Cardiac septum (tissue), 1 donor: ENCODE measurements around the gene PPTC7. TPM values are rescaled to one million over a fixed set of nuclear protein-coding genes. Genes with fewer than 3 reads are reported as not detected.
"Not testable (repeated sequence)": the region's sequence is repeated elsewhere in the genome, so short reads cannot be mapped to it uniquely, and the experiment has no call there.

Experiments used
- DNase-seq: peaks from one replicate; pipeline ENCODE4 v3.0.0-alpha.2; 2020; ENCODE audit warnings: low spot score
- intact Hi-C: fragments of 100-400 bp; cut with DNase I; formaldehyde crosslinking; loops from one replicate; pipeline ENCODE4 v1.14.0; 2022
- total RNA-seq: library from RNA; stranded (reverse); fragmentation: NEBNext Ultra II Directional; extraction: Animal tissue kit (Norgen Biotek cat#: 25700); gene quantifications from one replicate; pipeline ENCODE4 v1.2.1, GENCODE V29; 2021
- donor health status: DM: no; HTN: no; CAD: no.

Gene PPTC7
- total RNA-seq, 1 donor from 2014 or later = 55.0 TPM

DNA sequence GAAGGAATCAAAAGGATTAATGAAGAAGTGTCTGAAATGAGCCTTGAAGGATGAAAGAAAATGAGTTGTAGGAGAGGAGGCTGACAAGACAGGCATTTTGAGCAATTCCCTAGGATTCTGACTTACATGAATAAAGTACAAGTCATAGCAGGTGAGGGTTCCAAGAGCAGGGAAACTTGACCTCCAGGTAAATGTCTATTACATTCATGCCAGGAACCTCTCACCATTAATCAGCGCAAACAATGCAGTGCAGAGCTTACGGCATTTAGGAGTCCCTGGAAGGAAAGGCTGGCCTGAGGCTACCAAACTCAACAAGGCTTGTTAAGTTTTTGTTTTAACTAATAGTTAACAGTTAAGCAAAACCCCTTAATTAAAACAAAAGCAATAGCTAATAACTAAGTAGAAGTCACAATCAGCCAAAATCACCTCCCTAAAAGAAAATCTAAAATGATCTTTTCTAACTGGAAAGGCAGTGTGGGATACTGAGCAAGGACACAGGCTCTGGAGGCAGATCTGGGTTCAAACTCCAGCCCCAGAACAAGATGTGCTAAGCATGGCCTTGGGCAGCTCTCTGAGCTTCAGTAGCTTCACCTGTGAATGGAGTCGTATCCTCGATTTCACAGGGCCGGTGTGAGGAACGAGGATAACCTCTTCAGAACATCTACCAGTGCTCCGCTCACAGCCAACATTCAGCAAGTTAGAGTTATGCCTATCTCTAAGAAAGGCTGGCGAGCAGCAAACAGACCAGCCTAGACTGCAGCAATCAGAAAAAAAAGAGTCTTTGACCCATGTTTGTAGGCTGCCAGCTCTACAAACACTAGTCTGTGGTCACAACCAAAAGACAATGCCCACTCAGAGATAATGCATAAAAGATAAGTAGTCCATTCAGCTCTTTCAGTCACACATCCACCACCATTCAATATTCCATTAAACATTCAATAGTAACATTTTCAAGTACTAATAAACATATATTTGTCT is 16.9 kb downstream of the PPTC7 start:
- intact Hi-C loops = no loop called here
- no peak for DNase-seq

DNA sequence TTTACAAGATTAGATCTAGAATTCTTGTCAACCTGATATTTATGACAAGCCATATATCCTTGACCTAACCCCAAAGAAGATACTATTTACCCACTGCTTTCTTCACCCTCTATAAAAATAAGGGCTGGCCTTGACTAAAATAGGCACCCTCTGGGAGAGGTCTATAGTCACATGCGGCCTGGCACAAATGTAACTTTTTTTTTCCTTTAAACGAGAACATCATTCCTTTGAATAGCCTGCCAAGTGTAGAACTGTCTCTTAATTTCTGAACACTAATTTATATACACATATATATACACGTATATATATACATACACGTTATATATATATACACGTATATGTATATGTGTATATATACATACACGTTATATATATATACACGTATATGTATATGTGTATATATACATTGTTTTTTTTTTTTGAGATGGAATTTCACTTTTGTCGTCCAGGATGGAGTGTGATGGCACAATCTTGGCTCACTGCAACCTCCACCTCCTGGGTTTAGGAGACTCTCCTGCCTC is 18.6 kb downstream of the PPTC7 start:
- intact Hi-C loops = no loop called here
- no peak for DNase-seq

DNA sequence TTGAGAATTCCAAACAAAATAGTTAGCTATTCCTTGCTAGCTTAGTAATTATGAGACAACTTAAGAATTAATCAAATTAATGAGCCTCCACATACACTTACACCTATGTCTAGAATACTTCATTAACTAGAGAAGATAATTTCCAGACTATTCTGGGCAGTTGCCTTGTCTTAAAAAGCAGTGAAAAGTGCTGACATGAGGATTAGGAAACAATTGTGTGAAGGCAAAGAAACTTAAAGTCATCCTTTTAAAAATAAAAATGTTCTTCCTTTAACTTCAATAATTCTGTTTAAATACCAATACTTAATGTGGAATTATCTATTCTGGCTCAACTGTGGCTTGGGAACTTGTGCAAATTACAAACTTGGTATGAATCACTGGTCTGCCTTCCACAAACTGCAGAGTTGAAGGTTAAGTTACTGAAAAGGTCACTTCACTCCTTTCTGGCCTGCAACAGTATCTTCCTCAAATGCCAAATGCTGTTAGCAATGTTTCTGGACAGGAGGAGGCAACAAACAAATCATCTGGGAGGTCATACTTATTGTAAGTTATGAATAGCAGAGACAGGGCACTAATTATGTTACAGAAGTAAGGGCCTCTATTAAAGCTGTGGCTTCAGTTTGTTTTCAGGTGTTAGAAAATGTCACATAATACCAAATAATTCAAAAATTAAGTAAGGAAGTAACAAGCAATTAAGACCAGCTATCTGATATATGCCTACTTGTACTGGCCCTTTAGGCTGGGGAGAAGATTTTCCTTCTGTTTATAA is 19.2 kb downstream of the PPTC7 start:
- intact Hi-C loops = no loop called here
- no peak for DNase-seq

DNA sequence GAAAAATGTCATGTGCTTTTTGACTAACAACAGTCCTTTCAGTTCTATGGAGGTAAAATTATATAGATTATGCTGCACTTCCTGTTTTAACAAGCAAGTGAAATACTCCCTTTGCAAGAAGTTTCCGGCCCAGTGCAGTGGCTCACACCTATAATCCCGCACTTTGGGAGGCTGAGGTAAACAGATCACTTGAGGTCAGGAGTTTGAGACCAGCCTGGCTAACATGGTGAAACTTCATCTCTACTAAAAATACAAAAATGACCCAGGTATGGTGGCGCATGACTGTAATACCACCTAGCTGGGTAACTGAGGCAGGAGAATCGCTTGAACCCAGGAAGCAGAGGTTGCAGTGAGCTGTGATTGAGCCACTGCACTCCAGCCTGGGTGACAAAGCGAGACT is 20.7 kb downstream of the PPTC7 start:
- DNase-seq, intact Hi-C loops: not testable (repeated sequence)

DNA sequence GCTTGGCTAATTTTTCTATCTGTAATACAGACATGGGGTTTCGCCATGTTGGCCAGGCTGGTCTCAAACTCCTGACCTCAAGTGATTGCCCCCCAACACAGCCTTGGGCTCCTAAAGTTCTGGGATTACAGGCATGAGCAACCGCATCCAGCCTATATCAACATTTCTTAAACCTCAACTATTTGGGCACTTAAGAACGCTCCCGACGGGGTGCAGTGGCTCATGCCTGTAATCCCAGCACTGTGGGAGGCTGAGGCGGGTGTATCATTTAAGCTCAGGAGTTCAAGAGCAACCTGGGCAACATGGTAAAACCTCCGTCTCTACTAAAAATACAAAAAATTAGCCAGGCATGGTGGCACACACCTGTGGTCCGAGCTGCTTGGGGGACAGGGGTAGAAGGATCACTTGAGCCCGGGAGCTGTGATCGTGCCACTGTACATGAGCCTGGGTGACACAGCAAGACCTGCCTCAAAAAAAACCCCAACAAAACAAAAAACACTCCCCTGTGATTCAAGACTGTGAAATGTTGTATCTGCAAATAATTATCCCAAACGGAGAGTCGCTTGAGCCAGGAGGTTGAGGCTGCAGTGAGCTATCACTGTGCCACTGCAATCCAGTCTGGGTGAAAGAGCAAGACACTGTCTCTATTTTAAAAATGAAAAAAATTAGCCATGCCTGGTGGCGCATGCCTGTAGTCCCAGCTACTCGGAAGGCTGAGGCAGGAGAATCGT is 21.5 kb downstream of the PPTC7 start:
- DNase-seq = no peak
- intact Hi-C loops = no loop called here

DNA sequence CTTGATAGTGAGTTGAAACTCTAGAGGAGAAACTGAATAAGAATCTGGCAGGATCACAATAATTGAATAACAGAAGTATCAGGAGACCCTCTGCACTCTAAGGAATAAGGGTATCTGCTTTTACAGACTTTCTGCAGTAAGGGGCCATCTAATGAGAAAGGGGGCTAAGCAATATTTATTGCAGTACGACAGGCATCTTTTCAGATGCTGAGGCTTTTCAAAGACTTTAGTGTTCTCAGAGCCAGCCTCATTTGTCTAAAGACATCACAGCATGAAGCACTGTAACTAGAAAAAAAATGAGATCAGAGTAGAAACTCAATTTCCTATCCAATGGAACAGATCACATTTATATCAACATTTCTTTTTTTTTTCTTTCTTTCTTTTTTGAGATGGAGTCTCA is 22.2 kb downstream of the PPTC7 start:
- intact Hi-C loops = no loop called here

DNA sequence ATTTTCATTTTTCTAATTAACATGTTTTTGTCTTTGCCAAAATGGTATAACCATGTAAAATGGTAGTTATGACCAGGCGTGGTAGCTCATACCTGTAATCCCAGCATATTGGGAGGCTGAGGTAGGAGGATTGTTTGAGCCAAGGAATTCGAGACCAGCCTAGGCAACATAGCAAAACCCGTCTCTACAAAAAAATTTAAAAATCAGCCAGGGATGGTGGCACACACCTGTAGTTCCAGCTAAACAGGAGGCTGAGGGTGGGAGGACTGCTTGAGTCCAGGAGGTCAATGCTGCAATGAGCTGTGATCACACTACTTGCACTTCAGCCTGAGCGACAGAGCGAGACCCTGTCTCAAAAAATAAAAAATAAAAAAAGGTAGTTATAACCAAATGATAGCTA is 23.1 kb downstream of the PPTC7 start:
- DNase-seq = no peak
- intact Hi-C loops = no loop called here

More for the DNA sequence above, 22.2 kb downstream of the PPTC7 start:
- DNase-seq = no peak

DNA sequence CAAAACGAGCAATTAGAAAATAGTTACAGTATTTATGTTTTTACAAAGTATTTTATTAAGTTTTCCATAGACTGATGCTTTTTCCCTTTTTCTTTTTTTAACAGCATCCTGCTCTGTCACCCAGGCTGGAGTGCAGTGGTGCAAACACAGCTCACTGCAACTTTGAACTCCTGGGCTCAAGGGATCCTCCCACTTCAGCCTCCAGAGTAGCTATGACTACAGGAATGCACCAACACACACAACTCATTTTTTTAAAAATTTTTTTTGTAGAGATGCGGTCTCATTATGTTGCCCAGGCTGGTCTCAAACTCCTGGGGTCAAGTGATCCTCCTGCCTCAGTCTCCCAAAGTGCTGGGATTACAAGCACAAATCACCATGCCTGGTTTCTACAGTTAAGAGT is 24.2 kb downstream of the PPTC7 start:
- DNase-seq, intact Hi-C loops: not testable (repeated sequence)

DNA sequence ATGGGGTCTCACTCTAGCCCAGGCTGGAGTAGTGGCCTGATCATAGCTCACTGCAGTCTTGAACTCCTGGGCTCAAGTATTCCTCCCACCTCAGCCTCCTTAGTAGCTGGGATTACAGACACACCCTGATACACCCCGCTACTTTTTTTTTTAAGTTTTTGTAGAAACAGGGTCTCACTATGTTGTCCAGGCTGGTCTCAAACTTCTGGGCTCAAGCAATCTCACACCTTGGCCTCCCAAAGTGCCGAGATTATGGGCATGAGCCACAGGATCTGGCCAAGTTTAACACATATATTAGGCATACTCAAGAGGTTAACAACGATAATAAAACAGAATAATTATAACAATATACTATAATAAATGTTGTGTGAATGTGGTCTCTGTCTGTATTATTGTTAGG is 25.8 kb downstream of the PPTC7 start:
- intact Hi-C loops = no loop called here
- no peak for DNase-seq

DNA sequence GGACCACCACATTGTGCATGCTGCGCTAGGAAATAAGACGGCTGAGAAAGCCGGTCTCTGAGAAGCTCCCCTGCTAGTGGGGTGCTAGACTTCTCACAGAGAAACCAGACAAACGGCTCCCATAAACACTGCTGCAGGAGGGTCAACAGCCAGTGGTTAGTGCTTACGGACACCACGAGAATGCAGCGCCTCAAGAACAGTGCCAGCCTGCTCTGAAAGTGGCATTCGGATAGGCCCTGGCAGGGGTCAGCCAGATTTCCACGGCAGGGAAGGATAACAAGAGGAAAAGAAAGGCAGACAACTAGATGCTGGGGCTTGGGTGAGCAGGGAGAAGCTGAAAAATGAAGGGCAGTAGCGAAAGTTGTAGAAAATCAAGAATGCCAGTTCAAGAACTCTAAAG is 26.4 kb downstream of the PPTC7 start:
- DNase-seq = no peak
- intact Hi-C loops = no loop called here

DNA sequence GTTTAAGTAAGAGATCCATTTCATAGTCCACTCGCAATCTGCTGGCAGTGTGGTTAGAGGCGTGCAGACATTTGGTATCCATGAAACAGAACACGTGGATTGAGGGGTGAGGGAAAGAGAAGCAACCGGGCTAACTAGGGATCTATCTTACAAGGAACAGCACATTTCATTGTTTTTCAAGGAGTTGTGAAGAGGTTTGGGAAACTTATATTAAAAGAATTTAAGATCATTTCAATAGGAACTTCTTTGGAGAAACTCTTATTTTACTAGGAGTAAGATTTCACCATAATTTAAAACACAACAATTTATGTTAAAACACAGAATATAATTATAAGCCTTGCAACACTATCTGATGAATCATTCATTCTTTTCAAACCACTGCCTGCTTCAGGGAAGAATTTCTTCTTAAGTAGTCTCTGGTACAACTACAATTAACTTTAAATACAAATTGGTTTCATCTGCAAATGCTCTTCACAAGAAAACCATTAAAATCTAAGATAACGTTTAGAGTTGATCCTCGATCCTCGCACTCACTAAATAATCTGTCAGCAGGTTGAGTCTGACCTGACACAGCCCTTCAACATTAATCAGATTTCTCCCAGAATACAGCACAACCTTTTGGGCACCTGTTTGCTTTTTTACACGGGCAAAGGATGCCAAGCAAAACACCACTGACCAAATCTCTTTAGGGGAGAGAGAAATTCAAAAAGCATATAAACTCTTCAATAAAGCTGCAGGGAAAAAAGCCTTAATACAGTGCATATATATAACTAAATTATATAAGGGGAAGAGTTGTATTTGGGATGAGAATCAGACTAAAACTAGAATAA is 27.3 kb downstream of the PPTC7 start:
- intact Hi-C loops = no loop called here
- no peak for DNase-seq

DNA sequence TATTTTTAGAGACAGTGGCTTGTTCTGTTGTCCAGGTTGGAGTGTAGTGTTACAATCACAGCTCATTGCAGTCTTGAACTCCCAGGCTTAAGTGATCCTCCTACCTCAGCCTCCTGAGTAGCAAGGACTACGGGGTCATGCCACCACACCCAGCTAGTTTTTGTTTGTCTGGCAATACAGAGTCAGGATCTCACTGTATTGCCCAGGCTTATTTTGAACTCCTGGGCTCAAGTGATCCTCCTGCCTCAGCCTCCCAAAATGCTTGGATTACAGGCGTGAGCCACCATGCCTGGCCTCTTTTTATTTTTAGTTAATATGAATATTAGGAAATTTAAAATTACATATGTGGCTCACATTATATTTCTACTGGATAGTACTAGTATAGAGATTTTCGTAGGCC is 28.9 kb downstream of the PPTC7 start:
- intact Hi-C loops = loop anchor here (5.0 kb wide), 1 partner anchor 48 kb away; no protein-coding TSS in a partner anchor
- no peak for DNase-seq

DNA sequence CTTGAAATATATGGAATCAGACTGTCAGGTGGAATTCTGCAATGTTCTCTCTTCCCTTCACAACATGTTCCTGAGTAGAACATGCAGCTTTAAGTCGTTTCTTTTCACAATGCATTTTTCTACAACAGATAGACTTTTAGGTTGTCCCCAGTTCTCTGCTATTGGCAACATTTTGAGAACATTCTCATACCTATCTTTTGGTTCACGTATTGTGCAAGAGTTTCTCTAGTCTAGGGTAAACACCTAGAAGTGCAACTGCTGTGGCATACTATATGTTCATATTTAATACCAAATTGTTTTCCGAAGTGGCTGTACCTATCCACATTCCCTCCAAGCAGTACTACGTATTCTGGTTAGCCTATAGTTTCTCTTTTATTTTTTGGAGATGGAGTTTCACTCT is 32.1 kb downstream of the PPTC7 start:
- intact Hi-C loops = loop anchor here (5.0 kb wide), 1 partner anchor 51 kb away; no protein-coding TSS in a partner anchor
- DNase-seq = no peak

DNA sequence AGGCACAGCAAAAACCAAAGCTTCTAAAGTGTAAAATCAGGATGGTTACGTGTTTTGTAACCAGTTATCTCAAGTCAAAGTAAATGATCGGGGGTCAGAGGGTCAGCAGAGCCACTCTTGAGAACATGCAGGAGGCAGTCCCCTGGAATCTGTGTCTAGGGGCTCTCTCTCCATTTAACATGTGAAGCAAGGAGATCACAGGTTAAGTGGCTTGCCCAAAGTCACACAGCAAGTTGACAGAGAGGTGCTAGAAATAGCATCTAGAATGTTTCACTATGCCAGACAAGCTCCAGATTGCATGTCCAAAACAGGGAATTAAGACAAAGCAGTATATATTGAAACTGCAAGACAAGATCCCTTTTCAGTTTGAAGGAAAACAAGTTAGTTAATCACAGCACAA is 33.4 kb downstream of the PPTC7 start:
- intact Hi-C loops = loop anchor here (5.0 kb wide), 1 partner anchor 53 kb away; no protein-coding TSS in a partner anchor
- DNase-seq = no peak

DNA sequence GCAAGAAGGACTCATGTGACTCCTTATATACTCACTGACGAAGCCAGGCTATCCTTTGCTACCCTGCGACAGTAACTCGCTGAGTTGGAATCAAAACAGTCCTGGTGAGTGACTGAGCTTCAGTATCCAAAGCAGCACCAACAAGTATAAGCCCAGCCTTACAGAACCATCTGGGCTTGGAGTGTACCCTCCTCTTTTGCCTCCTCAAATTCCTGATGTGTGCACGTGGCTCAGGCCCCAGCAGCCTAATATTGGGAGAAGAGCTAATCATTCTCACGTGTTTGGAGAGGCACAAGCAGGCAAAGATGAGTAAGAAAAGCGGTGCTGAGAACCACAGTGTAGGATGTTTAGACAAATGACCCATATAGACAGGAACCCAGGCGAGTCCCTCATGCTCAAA is 34.4 kb downstream of the PPTC7 start:
- intact Hi-C loops = no loop called here
- DNase-seq = no peak

DNA sequence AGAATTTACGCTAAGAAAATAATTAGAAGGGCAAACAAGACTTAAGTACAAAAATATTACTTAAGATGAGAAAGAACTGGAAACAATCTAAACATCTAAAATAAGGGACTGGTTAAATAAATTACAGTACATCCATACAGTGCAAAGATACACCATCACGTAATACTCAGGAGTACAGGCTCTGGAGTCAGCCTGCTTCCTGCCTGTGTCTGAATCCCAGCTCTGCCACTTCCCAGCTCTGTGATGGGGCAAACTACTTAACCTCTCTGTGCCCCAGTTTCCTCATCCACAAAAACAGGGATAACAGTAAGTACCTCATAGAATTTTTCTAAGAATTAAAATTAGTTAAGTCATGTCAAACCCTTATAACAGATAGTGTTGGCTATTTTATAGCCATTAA is 36.0 kb downstream of the PPTC7 start:
- no peak for DNase-seq
- intact Hi-C loops = no loop called here

DNA sequence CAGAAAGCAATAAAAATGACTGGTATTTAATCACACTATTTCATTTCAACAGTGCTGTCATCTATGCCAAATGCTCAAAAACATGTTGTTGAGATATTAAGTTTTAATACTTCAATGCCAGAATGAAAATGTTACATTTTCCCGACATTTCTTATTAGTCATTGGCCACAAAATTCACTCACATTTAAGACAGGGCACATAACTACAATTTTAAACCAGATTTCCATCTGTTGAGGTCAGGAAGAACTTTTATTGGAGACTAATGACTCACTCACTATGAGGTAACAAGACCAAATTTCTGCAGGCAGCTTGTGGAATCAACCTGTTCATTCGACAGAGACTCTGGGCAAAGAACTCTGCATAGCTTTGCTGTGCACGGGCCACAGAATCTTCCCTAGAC is 36.8 kb downstream of the PPTC7 start:
- DNase-seq = no peak
- intact Hi-C loops = no loop called here

DNA sequence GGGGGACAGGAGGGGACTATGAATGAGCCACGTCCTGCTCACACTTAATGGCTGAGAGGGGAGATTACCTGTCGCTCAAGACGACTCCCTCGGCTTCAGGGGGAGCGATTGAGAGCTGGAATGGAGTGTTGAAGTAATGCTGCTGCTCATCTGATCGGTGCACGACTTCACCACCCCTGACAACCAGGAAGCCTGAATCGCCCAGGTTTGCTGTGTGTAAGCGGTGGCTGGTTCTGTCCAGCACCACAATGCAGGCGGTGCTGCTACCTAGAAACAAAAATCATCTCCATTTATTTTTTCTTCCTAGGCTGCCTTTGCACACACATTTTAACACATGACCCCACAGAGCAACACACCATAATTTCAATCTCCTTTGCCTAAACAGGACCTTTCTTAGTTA is 37.3 kb downstream of the PPTC7 start:
- intact Hi-C loops = no loop called here
- DNase-seq = no peak

DNA sequence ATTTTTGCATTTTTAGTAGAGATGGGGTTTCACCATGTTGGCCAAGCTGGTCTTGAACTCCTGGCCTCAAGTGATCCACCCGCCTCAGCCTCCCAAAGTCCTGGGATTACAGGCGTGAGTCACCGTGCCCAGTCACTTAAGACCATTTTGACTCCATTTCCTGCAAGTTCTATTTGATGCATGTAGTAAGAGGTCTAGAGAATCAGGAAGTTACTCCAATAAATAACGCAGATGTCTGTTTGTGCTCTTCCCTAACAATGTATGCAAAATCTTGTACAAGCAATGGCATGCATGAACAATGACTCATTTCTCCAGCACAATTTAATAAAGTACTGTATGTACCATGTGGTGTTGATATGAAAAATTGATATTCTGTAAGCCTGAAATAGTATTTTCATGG is 37.9 kb downstream of the PPTC7 start:
- intact Hi-C loops = not testable (repeated sequence)

More for the DNA sequence above, 37.9 kb downstream of the PPTC7 start:
- DNase-seq = not testable (repeated sequence)
